ENCODE measurements around the gene CLCN5.

CLCN5 gene

GRCh38 chrX:50117476-50117875 lies 195.1 kb downstream of the CLCN5 start:
- intact Hi-C loops (cut with DNase I): no loop called here
- no peak for DNase-seq

- intact Hi-C loops (cut with DNase I): no loop called here
- DNase-seq: no peak
These were observed 203.1 kb downstream of the CLCN5 start for GRCh38 chrX:50125480-50125879.

DNA sequence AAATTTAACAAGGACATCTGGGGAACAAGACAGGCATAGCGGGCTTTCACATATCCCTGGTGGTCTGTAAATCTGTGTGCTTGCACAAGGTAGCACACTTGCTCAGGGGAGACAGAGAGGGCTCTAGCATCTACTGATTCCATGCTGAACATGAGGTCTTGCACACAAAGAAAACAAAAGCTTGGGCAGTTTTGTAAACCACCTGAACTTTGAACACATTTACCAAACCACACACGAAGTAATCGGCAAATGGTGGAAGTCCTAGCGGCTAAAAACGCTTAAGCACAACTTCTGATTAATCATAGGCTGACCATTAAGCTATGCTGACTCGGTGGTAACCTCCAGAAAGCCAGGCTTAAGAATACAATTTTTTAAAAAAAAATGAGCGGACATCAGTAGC lies 225.6 kb downstream of the CLCN5 start:
- intact Hi-C loops (cut with DNase I): no loop called here
- no peak for DNase-seq
